NCI-H128 (cell line): ENCODE measurements around the gene DLD.
"Not testable (repeated sequence)": the region's sequence is repeated elsewhere in the genome, so short reads cannot be mapped to it uniquely, and the experiment has no call there.

Experiments used
- DNase-seq: peaks from one replicate; lab custom pipeline; 2025; ENCODE audit not compliant: unreplicated experiment; lab: John Stamatoyannopoulos, UW

DLD gene

GRCh38 chr7:107874111-107874510, 16.9 kb upstream of the DLD start:
- DNase-seq: no peak

- DNase-seq: peak; percentile 22
Observed at GRCh38 chr7:107874605-107875446, 16.2 kb upstream of the DLD start.

- no peak for DNase-seq
Observed at GRCh38 chr7:107876916-107877315, 14.1 kb upstream of the DLD start.

GRCh38 chr7:107877731-107878382, 13.1 kb upstream of the DLD start:
- DNase-seq: no peak

GRCh38 chr7:107878636-107879035, 12.3 kb upstream of the DLD start:
- DNase-seq: no peak

- peak; percentile 18 for DNase-seq
Observed at GRCh38 chr7:107879400-107880035, 11.5 kb upstream of the DLD start.

- DNase-seq: no peak
Observed at GRCh38 chr7:107882766-107883165, 8.2 kb upstream of the DLD start.

- DNase-seq: no peak
Observed at GRCh38 chr7:107884066-107884818, 6.7 kb upstream of the DLD start.

- DNase-seq: not testable (repeated sequence)
Observed at GRCh38 chr7:107887827-107888226, 3.2 kb upstream of the DLD start.

GRCh38 chr7:107889992-107890391, 991 bp upstream of the DLD start:
- DNase-seq: no peak

GRCh38 chr7:107890493-107890961, 456 bp upstream of the DLD start:
- DNase-seq: no peak

GRCh38 chr7:107891636-107892366, 818 bp downstream of the DLD start:
- DNase-seq: no peak

- DNase-seq: not testable (repeated sequence)
Observed at GRCh38 chr7:107892367-107892741, 1.4 kb downstream of the DLD start.

- DNase-seq: no peak
Observed at GRCh38 chr7:107898997-107899594, 8.1 kb downstream of the DLD start.

GRCh38 chr7:107900496-107901015, 9.6 kb downstream of the DLD start:
- DNase-seq: no peak

- no peak for DNase-seq
Observed at GRCh38 chr7:107902381-107902780, 11.4 kb downstream of the DLD start.

GRCh38 chr7:107907790-107908189, 16.8 kb downstream of the DLD start:
- DNase-seq: no peak

GRCh38 chr7:107909445-107909844, 18.5 kb downstream of the DLD start:
- DNase-seq: no peak

- DNase-seq: no peak
Observed at GRCh38 chr7:107911981-107912380, 21.0 kb downstream of the DLD start.

GRCh38 chr7:107913851-107914250, 22.9 kb downstream of the DLD start:
- no peak for DNase-seq
